ENCODE measurements around the gene CDH4. TPM values are rescaled to one million over a fixed set of nuclear protein-coding genes. Genes with fewer than 3 reads are reported as not detected.
"Not testable (repeated sequence)": the region's sequence is repeated elsewhere in the genome, so short reads cannot be mapped to it uniquely, and the experiment has no call there.

CDH4 gene
- total RNA-seq, 2 experiments from 2014 or later: not detected

- no peaks in the 10 kb centered on the region for H3K9me3 ChIP-seq (ENCODE audit: low read length)
- H3K4me2 ChIP-seq (ENCODE audit: low read length): no peak overlapping the region
- no peak overlapping the region for H3K27ac ChIP-seq (ENCODE audit: low read depth, low read length, poor library complexity, severe bottlenecking)
- no peak overlapping the region for H3K4me3 ChIP-seq (ENCODE audit: low read depth, low read length, poor library complexity, severe bottlenecking)
- intact Hi-C loops (cut with micrococcal nuclease; ENCODE audit: unreplicated experiment): no loop called here
- H4K20me1 ChIP-seq (ENCODE audit: insufficient read depth, low read length): no peaks in the 10 kb centered on the region
- ChIA-PET POLR2A (no interaction called here), CTCF (ENCODE audit: unreplicated experiment) (no interaction called here)
- no peak for DNase-seq (ENCODE audit: low spot score)
- no peaks in the 10 kb centered on the region for H3K4me1 ChIP-seq (ENCODE audit: insufficient read depth, low read length, poor library complexity, severe bottlenecking)
- TF ChIP-seq EZH2phosphoT487 (IDR thresholded peaks at IDR 0.05; ENCODE audit: borderline replicate concordance, low read depth, low read length): no peak
- TF ChIP-seq, protein P1, sequence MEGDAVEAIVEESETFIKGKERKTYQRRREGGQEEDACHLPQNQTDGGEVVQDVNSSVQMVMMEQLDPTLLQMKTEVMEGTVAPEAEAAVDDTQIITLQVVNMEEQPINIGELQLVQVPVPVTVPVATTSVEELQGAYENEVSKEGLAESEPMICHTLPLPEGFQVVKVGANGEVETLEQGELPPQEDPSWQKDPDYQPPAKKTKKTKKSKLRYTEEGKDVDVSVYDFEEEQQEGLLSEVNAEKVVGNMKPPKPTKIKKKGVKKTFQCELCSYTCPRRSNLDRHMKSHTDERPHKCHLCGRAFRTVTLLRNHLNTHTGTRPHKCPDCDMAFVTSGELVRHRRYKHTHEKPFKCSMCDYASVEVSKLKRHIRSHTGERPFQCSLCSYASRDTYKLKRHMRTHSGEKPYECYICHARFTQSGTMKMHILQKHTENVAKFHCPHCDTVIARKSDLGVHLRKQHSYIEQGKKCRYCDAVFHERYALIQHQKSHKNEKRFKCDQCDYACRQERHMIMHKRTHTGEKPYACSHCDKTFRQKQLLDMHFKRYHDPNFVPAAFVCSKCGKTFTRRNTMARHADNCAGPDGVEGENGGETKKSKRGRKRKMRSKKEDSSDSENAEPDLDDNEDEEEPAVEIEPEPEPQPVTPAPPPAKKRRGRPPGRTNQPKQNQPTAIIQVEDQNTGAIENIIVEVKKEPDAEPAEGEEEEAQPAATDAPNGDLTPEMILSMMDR (conservative IDR thresholded peaks at IDR 0.05; ENCODE audit: low read length): no peak
- no peaks in the 10 kb centered on the region for H3K36me3 ChIP-seq (ENCODE audit: insufficient read depth, low read length)
- H3K79me2 ChIP-seq (ENCODE audit: insufficient read depth, low read depth, low read length): no peaks in the 10 kb centered on the region
- no peaks in the 10 kb centered on the region for H3K9me2 ChIP-seq (ENCODE audit: insufficient read depth, low read length)
- no TSS peak for BruUV-seq (replicated peaks)
- H2AFZ ChIP-seq (ENCODE audit: low read length): no peak overlapping the region
These were observed 172.1 kb downstream of the CDH4 start for GRCh38 chr20:61424011-61424627.

DNA sequence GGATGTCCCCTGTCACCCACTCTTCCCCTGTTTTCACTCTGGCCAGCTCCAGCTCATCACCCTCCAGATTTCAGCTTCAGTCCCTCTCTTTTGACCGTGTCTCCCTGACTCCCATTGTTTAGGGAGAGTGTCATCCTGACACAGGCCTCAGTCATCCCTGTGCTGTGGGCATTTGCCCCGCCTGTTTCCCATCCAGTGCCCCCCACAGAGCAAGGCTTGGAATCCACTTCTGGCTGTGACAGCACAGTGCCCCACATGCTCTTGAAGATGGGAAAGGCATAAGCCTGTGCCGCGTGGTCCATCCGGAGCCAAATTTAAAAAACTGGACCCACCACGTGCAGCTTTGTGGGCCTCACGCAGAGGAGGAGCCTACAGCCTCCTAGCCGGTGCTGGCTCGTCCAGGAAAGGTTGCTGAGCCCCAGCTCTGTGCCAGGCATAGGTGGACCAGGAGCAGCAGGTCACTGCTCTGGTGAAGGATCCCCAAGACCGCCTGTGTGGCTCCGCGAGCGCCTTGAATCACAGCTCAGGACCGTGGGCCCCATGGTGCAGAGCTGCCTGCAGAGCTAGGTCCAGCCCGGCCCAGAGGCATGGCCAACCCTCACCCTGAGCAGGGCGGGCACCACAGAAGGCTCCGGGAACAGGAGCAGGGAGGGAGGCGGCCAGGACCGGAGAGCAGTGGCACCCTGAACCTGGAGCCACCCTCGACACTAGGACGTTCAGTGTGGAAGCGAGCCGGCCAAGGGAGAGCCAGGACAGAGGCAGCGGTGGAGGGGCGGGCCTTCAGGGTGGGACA, 172.8 kb downstream of the CDH4 start:
- intact Hi-C loops (cut with micrococcal nuclease; ENCODE audit: unreplicated experiment): no loop called here

DNA sequence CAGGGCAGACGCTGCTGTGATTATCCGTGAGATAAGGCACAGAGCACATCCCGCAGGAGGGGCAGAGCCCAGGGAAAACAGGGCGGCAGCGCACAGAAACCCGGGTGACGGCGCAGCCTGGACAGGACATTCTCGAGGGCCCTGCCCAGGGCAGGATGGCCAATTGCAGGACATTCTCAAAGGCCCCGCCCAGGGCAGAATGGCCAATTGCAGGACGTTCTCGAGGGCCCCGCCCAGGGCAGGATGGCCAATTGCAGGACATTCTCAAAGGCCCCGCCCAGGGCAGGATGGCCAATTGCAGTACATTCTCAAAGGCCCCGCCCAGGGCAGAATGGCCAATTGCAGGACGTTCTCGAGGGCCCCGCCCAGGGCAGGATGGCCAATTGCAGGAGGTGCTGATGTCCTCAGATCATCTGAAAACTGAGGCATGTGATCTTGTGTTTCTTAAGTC, 173.5 kb downstream of the CDH4 start:
- H3K9me2 ChIP-seq (ENCODE audit: insufficient read depth, low read length); H3K79me2 ChIP-seq (ENCODE audit: insufficient read depth, low read depth, low read length); intact Hi-C loops (cut with micrococcal nuclease; ENCODE audit: unreplicated experiment); CTCF ChIA-PET (ENCODE audit: unreplicated experiment); H3K4me2 ChIP-seq (ENCODE audit: low read length); H3K4me1 ChIP-seq (ENCODE audit: insufficient read depth, low read length, poor library complexity, severe bottlenecking); POLR2A ChIA-PET; H4K20me1 ChIP-seq (ENCODE audit: insufficient read depth, low read length); H3K27ac ChIP-seq (ENCODE audit: low read depth, low read length, poor library complexity, severe bottlenecking); DNase-seq (ENCODE audit: low spot score); H3K36me3 ChIP-seq (ENCODE audit: insufficient read depth, low read length); H3K9me3 ChIP-seq (ENCODE audit: low read length); H2AFZ ChIP-seq (ENCODE audit: low read length); BruUV-seq (replicated peaks); H3K4me3 ChIP-seq (ENCODE audit: low read depth, low read length, poor library complexity, severe bottlenecking): not testable (repeated sequence)

More for the DNA sequence above, 172.8 kb downstream of the CDH4 start:
- Histone ChIP-seq H2AFZ (ENCODE audit: low read length) (no peak overlapping the region), H3K79me2 (ENCODE audit: insufficient read depth, low read depth, low read length) (no peaks in the 10 kb centered on the region), H3K4me2 (ENCODE audit: low read length) (no peak overlapping the region), H3K36me3 (ENCODE audit: insufficient read depth, low read length) (no peaks in the 10 kb centered on the region), H3K9me3 (ENCODE audit: low read length) (no peaks in the 10 kb centered on the region), H3K27ac (ENCODE audit: low read depth, low read length, poor library complexity, severe bottlenecking) (no peak overlapping the region), H3K9me2 (ENCODE audit: insufficient read depth, low read length) (no peaks in the 10 kb centered on the region), H4K20me1 (ENCODE audit: insufficient read depth, low read length) (no peaks in the 10 kb centered on the region), H3K4me3 (ENCODE audit: low read depth, low read length, poor library complexity, severe bottlenecking) (no peak overlapping the region), H3K4me1 (ENCODE audit: insufficient read depth, low read length, poor library complexity, severe bottlenecking) (no peaks in the 10 kb centered on the region)
- ChIA-PET CTCF (ENCODE audit: unreplicated experiment) (no interaction called here), POLR2A (no interaction called here)
- BruUV-seq (replicated peaks): no TSS peak
- no peak for DNase-seq (ENCODE audit: low spot score)
- TF ChIP-seq EZH2phosphoT487 (IDR thresholded peaks at IDR 0.05; ENCODE audit: borderline replicate concordance, low read depth, low read length): no peak
- TF ChIP-seq, protein P1 (conservative IDR thresholded peaks at IDR 0.05; ENCODE audit: low read length): no peak

Data from OCI-LY7 (cell line).